Skeletal muscle satellite cell (primary cell): ENCODE results near the gene MRGPRD.
"Not testable (repeated sequence)": the region's sequence is repeated elsewhere in the genome, so short reads cannot be mapped to it uniquely, and the experiment has no call there.

Experiments used
- H3K27me3 ChIP-seq: 2 replicates; pipeline ENCODE4 v1.7.0; 2013; ENCODE audit warnings: low read length; ENCODE audit not compliant: control insufficient read depth, insufficient read depth
- H3K36me3 ChIP-seq: 2 replicates; pipeline ENCODE4 v1.7.0; 2013; ENCODE audit warnings: mild to moderate bottlenecking, control low read depth, low read length; ENCODE audit not compliant: insufficient read depth
- H3K4me1 ChIP-seq: 2 replicates; pipeline ENCODE4 v1.7.0; 2013; ENCODE audit warnings: low read length; ENCODE audit not compliant: control insufficient read depth, insufficient read depth
- H3K4me2 ChIP-seq: 2 replicates; pipeline ENCODE4 v1.7.0; 2013; ENCODE audit warnings: mild to moderate bottlenecking, low read length
- H3K4me3 ChIP-seq: 2 replicates; pipeline ENCODE4 v1.7.0; 2013; ENCODE audit warnings: low read length
- H3K9ac ChIP-seq: 2 replicates; pipeline ENCODE4 v1.7.0; 2013; ENCODE audit warnings: mild to moderate bottlenecking, low read depth, low read length, moderate library complexity
- H3K9me3 ChIP-seq: replicated peaks from 2 replicates; pipeline ENCODE4 v1.7.0; 2013; ENCODE audit warnings: mild to moderate bottlenecking, control low read depth, low read length

Gene MRGPRD

GRCh38 chr11:68973706-68974105 is 7.1 kb downstream of the MRGPRD start:
- peaks cover 46% of the 10 kb centered on the region for H3K27me3 ChIP-seq
- H3K36me3 ChIP-seq, H3K4me1 ChIP-seq, H3K9me3 ChIP-seq, H3K4me3 ChIP-seq, H3K4me2 ChIP-seq, H3K9ac ChIP-seq: not testable (repeated sequence)

- Histone ChIP-seq H3K27me3 (peaks cover 46% of the 10 kb centered on the region), H3K4me1 (no peaks in the 10 kb centered on the region), H3K4me3 (no peak overlapping the region), H3K4me2 (no peak overlapping the region), H3K9me3 (no peaks in the 10 kb centered on the region), H3K9ac (no peak overlapping the region), H3K36me3 (no peaks in the 10 kb centered on the region)
Observed at GRCh38 chr11:68973219-68973618, 7.6 kb downstream of the MRGPRD start.

- Histone ChIP-seq H3K4me2 (no peak overlapping the region), H3K36me3 (no peaks in the 10 kb centered on the region), H3K27me3 (peaks cover 56% of the 10 kb centered on the region), H3K4me1 (no peaks in the 10 kb centered on the region), H3K4me3 (no peak overlapping the region), H3K9ac (no peak overlapping the region), H3K9me3 (no peaks in the 10 kb centered on the region)
Observed at GRCh38 chr11:68970921-68971636, 9.7 kb downstream of the MRGPRD start.

- no peaks in the 10 kb centered on the region for H3K36me3 ChIP-seq
- no peaks in the 10 kb centered on the region for H3K4me1 ChIP-seq
- no peak overlapping the region for H3K9ac ChIP-seq
- no peaks in the 10 kb centered on the region for H3K9me3 ChIP-seq
- no peak overlapping the region for H3K4me2 ChIP-seq
- peaks cover 68% of the 10 kb centered on the region for H3K27me3 ChIP-seq
- H3K4me3 ChIP-seq = no peak overlapping the region
Observed at GRCh38 chr11:68969386-68969785, 11.4 kb downstream of the MRGPRD start.

GRCh38 chr11:68968306-68969250 is 12.2 kb downstream of the MRGPRD start:
- Histone ChIP-seq H3K4me1 (no peaks in the 10 kb centered on the region), H3K9ac (no peak overlapping the region), H3K4me2 (no peak overlapping the region), H3K9me3 (no peaks in the 10 kb centered on the region), H3K27me3 (peaks cover 73% of the 10 kb centered on the region), H3K36me3 (no peaks in the 10 kb centered on the region), H3K4me3 (no peak overlapping the region)

GRCh38 chr11:68966894-68967780 is 13.6 kb downstream of the MRGPRD start:
- no peak overlapping the region for H3K4me3 ChIP-seq
- H3K27me3 ChIP-seq = peaks cover 63% of the 10 kb centered on the region
- no peaks in the 10 kb centered on the region for H3K4me1 ChIP-seq
- no peaks in the 10 kb centered on the region for H3K36me3 ChIP-seq
- no peak overlapping the region for H3K4me2 ChIP-seq
- peaks cover 5% of the 10 kb centered on the region for H3K9me3 ChIP-seq
- H3K9ac ChIP-seq = no peak overlapping the region

GRCh38 chr11:68965901-68966853 is 14.6 kb downstream of the MRGPRD start:
- H3K9me3 ChIP-seq = peaks cover 5% of the 10 kb centered on the region
- H3K4me3 ChIP-seq = no peak overlapping the region
- no peak overlapping the region for H3K4me2 ChIP-seq
- H3K27me3 ChIP-seq = peaks cover 60% of the 10 kb centered on the region
- no peaks in the 10 kb centered on the region for H3K36me3 ChIP-seq
- no peak overlapping the region for H3K9ac ChIP-seq
- no peaks in the 10 kb centered on the region for H3K4me1 ChIP-seq

GRCh38 chr11:68963779-68964178 is 17.0 kb downstream of the MRGPRD start:
- Histone ChIP-seq H3K4me3 (no peak overlapping the region), H3K27me3 (peaks cover 56% of the 10 kb centered on the region), H3K4me1 (no peaks in the 10 kb centered on the region), H3K36me3 (no peaks in the 10 kb centered on the region), H3K4me2 (no peak overlapping the region), H3K9me3 (peaks cover 5% of the 10 kb centered on the region), H3K9ac (no peak overlapping the region)

- Histone ChIP-seq H3K9ac (no peak overlapping the region), H3K4me1 (no peaks in the 10 kb centered on the region), H3K27me3 (peaks cover 45% of the 10 kb centered on the region), H3K9me3 (peaks cover 5% of the 10 kb centered on the region), H3K36me3 (no peaks in the 10 kb centered on the region), H3K4me2 (no peak overlapping the region), H3K4me3 (no peak overlapping the region)
Observed at GRCh38 chr11:68962527-68963250, 18.1 kb downstream of the MRGPRD start.

GRCh38 chr11:68961245-68961644 is 19.5 kb downstream of the MRGPRD start:
- no peak overlapping the region for H3K9ac ChIP-seq
- no peaks in the 10 kb centered on the region for H3K36me3 ChIP-seq
- H3K9me3 ChIP-seq = peaks cover 5% of the 10 kb centered on the region
- no peak overlapping the region for H3K4me2 ChIP-seq
- H3K27me3 ChIP-seq = peaks cover 39% of the 10 kb centered on the region
- no peaks in the 10 kb centered on the region for H3K4me1 ChIP-seq
- H3K4me3 ChIP-seq = no peak overlapping the region
